ENCODE measurements around the gene STPG2. TPM values are rescaled to one million over a fixed set of nuclear protein-coding genes. Genes with fewer than 3 reads are reported as not detected.

Gene STPG2
- total RNA-seq, 2 donors from 2014 or later: 0.19 TPM; not detected in 1

DNA sequence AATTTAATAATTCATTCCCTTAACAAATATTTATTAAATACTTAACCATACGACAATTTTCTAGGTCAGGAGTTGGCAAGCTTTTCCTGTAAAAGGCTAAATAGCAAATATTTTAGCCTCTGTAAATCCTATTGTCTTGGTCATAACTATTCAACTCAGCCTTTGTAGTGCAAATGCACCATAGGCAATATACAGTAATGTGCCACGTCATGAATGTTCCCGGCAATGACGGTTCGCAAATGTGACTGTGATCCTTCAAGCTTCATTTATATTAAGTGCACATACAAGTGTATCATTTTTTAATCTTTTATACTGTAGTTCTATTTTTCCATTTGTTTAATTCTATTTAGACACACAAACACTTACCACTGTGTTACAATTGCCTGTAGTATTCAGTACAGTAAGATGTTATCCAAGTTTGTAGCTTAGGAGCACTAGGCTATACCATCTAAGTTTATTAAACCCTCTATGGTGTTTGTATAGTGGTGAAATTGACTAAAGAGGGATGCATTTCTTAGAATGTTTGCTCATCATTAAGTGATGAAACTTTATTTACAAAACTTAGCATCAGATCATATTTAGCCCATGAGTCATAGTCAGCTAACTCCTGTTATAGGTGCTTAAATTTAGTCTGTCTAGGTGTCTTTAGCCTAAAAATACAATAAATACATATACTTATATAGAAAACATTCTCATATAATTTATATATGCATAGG is 553.6 kb downstream of the STPG2 start:
- H3K27ac ChIP-seq: no peak overlapping the region
- intact Hi-C loops (cut with DNase I): no loop called here
- no peak for TF ChIP-seq CTCF (IDR thresholded peaks at IDR 0.05)
- DNase-seq: no peak
- H3K27me3 ChIP-seq: no peaks in the 10 kb centered on the region
- no peaks in the 10 kb centered on the region for H3K4me1 ChIP-seq
- H3K9ac ChIP-seq (ENCODE audit: low read depth in 2 of 2, low read length in 2 of 2): no peak overlapping the region
- no peak overlapping the region for H3K4me3 ChIP-seq
- no peaks in the 10 kb centered on the region for H3K36me3 ChIP-seq
- H3K9me3 ChIP-seq: no peaks in the 10 kb centered on the region

DNA sequence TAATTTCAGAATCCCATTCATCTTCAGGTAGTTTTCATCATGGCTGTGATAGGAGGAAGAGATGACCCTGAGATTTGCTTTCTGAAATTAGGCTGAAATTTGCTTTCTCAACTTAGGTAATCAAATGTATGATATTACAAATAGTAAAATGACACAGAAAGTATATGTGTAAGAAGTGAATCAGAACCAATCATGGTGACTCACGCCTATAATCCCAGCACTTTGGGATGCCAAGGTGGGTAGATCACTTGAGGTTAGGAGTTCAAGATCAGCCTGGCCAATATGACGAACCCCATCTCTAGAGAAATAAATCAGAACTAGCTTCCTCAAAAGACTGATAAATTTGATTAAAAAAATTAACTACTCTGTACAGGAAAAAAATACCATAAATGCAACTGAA is 555.4 kb downstream of the STPG2 start:
- Histone ChIP-seq H3K4me1 (no peaks in the 10 kb centered on the region), H3K27ac (no peak overlapping the region), H3K27me3 (no peaks in the 10 kb centered on the region), H3K36me3 (no peaks in the 10 kb centered on the region), H3K9ac (ENCODE audit: low read depth in 2 of 2, low read length in 2 of 2) (no peak overlapping the region), H3K4me3 (no peak overlapping the region), H3K9me3 (no peaks in the 10 kb centered on the region)
- intact Hi-C loops (cut with DNase I): no loop called here
- DNase-seq: no peak
- TF ChIP-seq CTCF (IDR thresholded peaks at IDR 0.05): no peak

DNA sequence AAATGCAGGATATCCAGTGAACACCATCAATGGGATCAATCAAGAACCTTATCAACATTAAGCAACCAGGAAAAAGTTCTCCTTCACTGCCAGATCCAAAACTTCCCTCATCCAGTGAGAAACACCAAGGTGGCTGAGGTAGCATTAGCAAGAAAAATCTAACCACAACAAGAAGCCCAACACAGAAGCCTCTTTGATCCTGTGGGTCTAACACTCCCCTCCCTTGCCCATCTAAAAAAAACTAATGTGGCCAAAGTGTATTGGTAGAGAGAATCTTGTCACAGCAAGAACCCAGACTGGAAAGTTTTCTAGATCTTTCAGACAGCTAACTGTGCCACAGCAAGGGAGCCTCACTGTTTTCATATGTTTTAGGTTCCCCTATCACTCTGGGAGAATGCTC is 558.0 kb downstream of the STPG2 start:
- H3K36me3 ChIP-seq: no peaks in the 10 kb centered on the region
- no peak overlapping the region for H3K27ac ChIP-seq
- no peak overlapping the region for H3K9ac ChIP-seq (ENCODE audit: low read depth in 2 of 2, low read length in 2 of 2)
- no peaks in the 10 kb centered on the region for H3K9me3 ChIP-seq
- DNase-seq: no peak
- no peak overlapping the region for H3K4me3 ChIP-seq
- H3K4me1 ChIP-seq: no peaks in the 10 kb centered on the region
- no peaks in the 10 kb centered on the region for H3K27me3 ChIP-seq
- intact Hi-C loops (cut with DNase I): no loop called here
- TF ChIP-seq CTCF (IDR thresholded peaks at IDR 0.05): no peak

DNA sequence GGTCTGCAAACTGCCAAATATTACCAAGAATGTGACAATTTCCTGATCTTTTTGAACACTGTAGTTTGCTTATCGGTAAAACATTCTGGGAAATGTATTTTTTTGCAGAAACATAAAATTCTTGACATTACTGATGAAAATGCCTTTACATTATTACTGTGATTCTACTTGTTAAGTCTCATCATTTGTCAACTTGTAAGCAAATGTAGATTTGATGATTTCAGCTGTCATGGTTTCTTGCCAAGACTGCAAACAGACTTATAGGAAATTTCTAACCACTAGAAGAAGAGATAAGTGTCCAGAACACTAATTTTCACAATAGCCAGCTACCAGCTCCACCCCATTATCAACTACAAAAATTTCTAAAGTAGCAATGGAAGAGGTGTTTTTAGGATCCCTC is 560.4 kb downstream of the STPG2 start:
- H3K4me1 ChIP-seq: no peaks in the 10 kb centered on the region
- no peak for DNase-seq
- intact Hi-C loops (cut with DNase I): no loop called here

DNA sequence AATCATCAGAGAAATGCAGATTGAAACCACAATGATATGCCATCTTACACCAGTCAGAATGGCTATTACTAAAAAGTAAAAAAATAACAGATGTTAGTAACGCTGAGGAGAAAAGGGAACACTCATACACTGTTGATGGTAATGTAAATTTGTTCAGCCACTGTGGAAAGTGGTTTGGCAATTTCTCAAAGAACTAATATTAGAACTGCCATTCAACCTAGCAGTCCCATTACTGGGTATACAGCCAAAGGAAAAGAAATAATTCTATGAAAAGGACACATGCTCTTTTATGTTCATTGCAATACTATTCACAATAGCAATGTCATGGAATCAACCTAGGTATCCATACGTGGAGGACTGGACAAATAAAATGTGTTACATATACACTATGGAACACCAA is 566.3 kb downstream of the STPG2 start:
- H3K4me3 ChIP-seq: no peak overlapping the region
- no peak overlapping the region for H3K9ac ChIP-seq (ENCODE audit: low read depth in 2 of 2, low read length in 2 of 2)
- no peaks in the 10 kb centered on the region for H3K9me3 ChIP-seq
- intact Hi-C loops (cut with DNase I): no loop called here
- H3K27me3 ChIP-seq: no peaks in the 10 kb centered on the region
- no peaks in the 10 kb centered on the region for H3K36me3 ChIP-seq
- no peak for TF ChIP-seq CTCF (IDR thresholded peaks at IDR 0.05)
- no peak overlapping the region for H3K27ac ChIP-seq
- DNase-seq: no peak
- no peaks in the 10 kb centered on the region for H3K4me1 ChIP-seq

More for the DNA sequence above, 560.4 kb downstream of the STPG2 start:
- Histone ChIP-seq H3K4me3 (no peak overlapping the region), H3K27ac (no peak overlapping the region), H3K36me3 (no peaks in the 10 kb centered on the region), H3K27me3 (no peaks in the 10 kb centered on the region), H3K9me3 (no peaks in the 10 kb centered on the region), H3K9ac (ENCODE audit: low read depth in 2 of 2, low read length in 2 of 2) (no peak overlapping the region)
- TF ChIP-seq CTCF (IDR thresholded peaks at IDR 0.05): no peak
